SK-N-MC (cell line): ENCODE measurements around the gene AGRN.

Source experiments
- EZH2 ChIP-seq: fragments of 200-600 bp; sonication (generic); IDR thresholded peaks from one replicate; pipeline ENCODE4 v1.6.1; 2017; ENCODE audit warnings: antibody characterized with exemption
- POLR2AphosphoS5 ChIP-seq: IDR thresholded peaks from 2 replicates; pipeline ENCODE4 v1.6.1; 2012; ENCODE audit warnings: mild to moderate bottlenecking, low read depth, low read length, borderline replicate concordance

DNA sequence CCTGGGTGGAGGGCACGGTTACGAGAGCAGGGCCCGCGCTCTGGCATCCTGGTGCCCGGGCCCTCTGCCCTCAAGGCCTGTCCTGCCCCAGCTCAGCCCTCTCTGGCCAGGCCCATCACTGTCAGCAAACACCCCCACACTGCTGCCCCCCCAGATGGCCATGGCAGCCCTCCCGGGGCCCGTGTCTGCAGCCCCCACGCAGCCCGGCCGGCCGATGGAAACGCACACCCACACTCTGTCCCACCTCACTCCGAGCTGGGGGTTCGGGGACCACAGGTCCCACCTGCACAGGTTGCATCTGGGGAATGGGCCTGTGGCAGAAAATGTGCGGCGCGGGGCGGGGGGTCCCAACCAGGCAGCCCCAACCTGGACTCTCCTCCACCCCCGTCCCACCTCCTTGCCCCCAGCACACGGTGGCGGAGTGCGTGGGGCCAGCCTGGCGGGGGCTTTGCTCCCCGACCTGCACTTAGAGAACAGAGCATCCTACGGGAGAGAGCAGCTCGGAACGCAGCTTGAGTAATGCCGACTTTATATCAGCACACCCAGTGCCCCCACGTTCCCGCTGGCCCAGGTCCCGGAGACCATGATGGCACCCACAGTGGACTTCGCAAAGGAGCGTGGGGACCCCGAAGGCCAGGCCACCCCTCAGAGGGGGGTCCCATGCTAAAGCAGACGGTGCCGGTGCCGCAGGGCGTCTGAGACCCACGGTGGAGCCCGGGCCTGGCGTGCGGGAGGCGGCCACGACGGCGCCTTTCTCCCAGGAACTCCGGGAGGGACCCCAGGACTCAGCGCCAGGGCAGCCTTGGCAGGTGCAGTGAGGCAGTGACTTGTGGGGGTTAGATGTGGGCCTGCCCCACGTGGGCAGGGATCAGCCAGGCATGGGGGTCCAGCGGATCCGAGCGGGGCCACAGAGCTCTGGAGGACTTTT, 61.7 kb downstream of the AGRN start:
- TF ChIP-seq POLR2AphosphoS5, result no peak
- TF ChIP-seq EZH2, result no peak
